ENCODE data around the gene LRRC30. TPM values are rescaled to one million over a fixed set of nuclear protein-coding genes. Genes with fewer than 3 reads are reported as not detected.
"Not testable (repeated sequence)": the region's sequence is repeated elsewhere in the genome, so short reads cannot be mapped to it uniquely, and the experiment has no call there.

LRRC30 gene
- total RNA-seq, 1 donor from 2014 or later: not detected

- Mint-ChIP-seq H3K27ac (no peak overlapping the region), H3K27me3 (ENCODE audit: insufficient read depth, low read depth) (peaks cover 2% of the 10 kb centered on the region), H3K36me3 (no peaks in the 10 kb centered on the region), H3K4me1 (peaks cover 49% of the 10 kb centered on the region), H3K9me3 (no peaks in the 10 kb centered on the region), H3K4me3 (no peak overlapping the region)
- Histone ChIP-seq H3K9me3 (ENCODE audit: low read depth) (no peaks in the 10 kb centered on the region), H3K36me3 (no peaks in the 10 kb centered on the region), H3F3A (ENCODE audit: low read depth) (peaks cover 17% of the 10 kb centered on the region), H3K27me3 (no peaks in the 10 kb centered on the region), H4K20me1 (ENCODE audit: low read depth) (no peaks in the 10 kb centered on the region), H3K9ac (no peak overlapping the region), H3K4me1 (peaks cover 32% of the 10 kb centered on the region), H3K4me2 (no peak overlapping the region), H3K4me3 (no peak overlapping the region), H2AFZ (replicated peaks) (no peak overlapping the region), H3K79me2 (ENCODE audit: low read depth) (no peaks in the 10 kb centered on the region), H3K27ac (no peak overlapping the region)
- TF ChIP-seq EZH2phosphoT487 (IDR thresholded peaks at IDR 0.05) (no peak), CTCF (IDR thresholded peaks at IDR 0.05) (no peak), EZH2 (IDR thresholded peaks at IDR 0.05) (no peak)
- no peak for DNase-seq (ENCODE audit: low spot score)
These were observed 28.7 kb upstream of the LRRC30 start for GRCh38 chr18:7202169-7202568.

- not testable (repeated sequence) for H3K9me3 ChIP-seq (ENCODE audit: low read depth); H3K4me2 ChIP-seq; H3K27me3 ChIP-seq; H4K20me1 ChIP-seq (ENCODE audit: low read depth); H3K9ac ChIP-seq; H3K4me3 Mint-ChIP-seq; H3K36me3 ChIP-seq; DNase-seq (ENCODE audit: low spot score); H3K9me3 Mint-ChIP-seq; H3K4me3 ChIP-seq; H3K27ac ChIP-seq; H3K27me3 Mint-ChIP-seq (ENCODE audit: insufficient read depth, low read depth); H3K79me2 ChIP-seq (ENCODE audit: low read depth); H3K36me3 Mint-ChIP-seq; H2AFZ ChIP-seq (replicated peaks)
- Mint-ChIP-seq H3K4me1 (peaks cover 61% of the 10 kb centered on the region), H3K27ac (peak overlapping the region; percentile 63)
- H3F3A ChIP-seq (ENCODE audit: low read depth): peaks cover 27% of the 10 kb centered on the region
- H3K4me1 ChIP-seq: peaks cover 41% of the 10 kb centered on the region
These were observed 27.3 kb upstream of the LRRC30 start for GRCh38 chr18:7203601-7204000.

GRCh38 chr18:7205346-7205745 lies 25.5 kb upstream of the LRRC30 start:
- Mint-ChIP-seq H3K4me1 (peaks cover 61% of the 10 kb centered on the region), H3K4me3 (no peak overlapping the region), H3K27ac (no peak overlapping the region), H3K27me3 (ENCODE audit: insufficient read depth, low read depth) (peaks cover under 1% of the 10 kb centered on the region), H3K9me3 (no peaks in the 10 kb centered on the region), H3K36me3 (no peaks in the 10 kb centered on the region)
- Histone ChIP-seq H3F3A (ENCODE audit: low read depth) (peaks cover 27% of the 10 kb centered on the region), H4K20me1 (ENCODE audit: low read depth) (no peaks in the 10 kb centered on the region), H3K4me2 (no peak overlapping the region), H3K4me1 (peaks cover 41% of the 10 kb centered on the region), H3K27ac (no peak overlapping the region), H3K4me3 (no peak overlapping the region), H3K36me3 (no peaks in the 10 kb centered on the region), H3K79me2 (ENCODE audit: low read depth) (no peaks in the 10 kb centered on the region), H3K9ac (no peak overlapping the region), H2AFZ (replicated peaks) (no peak overlapping the region), H3K9me3 (ENCODE audit: low read depth) (no peaks in the 10 kb centered on the region), H3K27me3 (no peaks in the 10 kb centered on the region)
- DNase-seq (ENCODE audit: low spot score): no peak
- no peak for TF ChIP-seq EZH2phosphoT487 (IDR thresholded peaks at IDR 0.05)
- no peak for TF ChIP-seq EZH2 (IDR thresholded peaks at IDR 0.05)
- TF ChIP-seq CTCF (IDR thresholded peaks at IDR 0.05): no peak

- H3K9me3 Mint-ChIP-seq: no peaks in the 10 kb centered on the region
These were observed 24.7 kb upstream of the LRRC30 start for GRCh38 chr18:7206217-7206616.

More at GRCh38 chr18:7206217-7206616, 24.7 kb upstream of the LRRC30 start:
- peak overlapping the region; percentile 83 for H3K27ac Mint-ChIP-seq
- no peak for DNase-seq (ENCODE audit: low spot score)
- H3K9ac ChIP-seq: no peak overlapping the region
- H2AFZ ChIP-seq (replicated peaks): peak overlapping the region; percentile 93
- no peaks in the 10 kb centered on the region for H3K9me3 ChIP-seq (ENCODE audit: low read depth)
- H3K4me1 Mint-ChIP-seq: peaks cover 58% of the 10 kb centered on the region
- TF ChIP-seq EZH2phosphoT487 (IDR thresholded peaks at IDR 0.05) (no peak), CTCF (IDR thresholded peaks at IDR 0.05) (no peak), EZH2 (IDR thresholded peaks at IDR 0.05) (no peak)
- H3F3A ChIP-seq (ENCODE audit: low read depth): peaks cover 27% of the 10 kb centered on the region
- no peak overlapping the region for H3K4me3 Mint-ChIP-seq
- no peak overlapping the region for H3K27ac ChIP-seq
- no peaks in the 10 kb centered on the region for H3K27me3 ChIP-seq
- no peak overlapping the region for H3K4me3 ChIP-seq
- H4K20me1 ChIP-seq (ENCODE audit: low read depth): no peaks in the 10 kb centered on the region
- H3K27me3 Mint-ChIP-seq (ENCODE audit: insufficient read depth, low read depth): peaks cover 3% of the 10 kb centered on the region
- no peaks in the 10 kb centered on the region for H3K79me2 ChIP-seq (ENCODE audit: low read depth)
- peaks cover 41% of the 10 kb centered on the region for H3K4me1 ChIP-seq
- no peak overlapping the region for H3K4me2 ChIP-seq
- no peaks in the 10 kb centered on the region for H3K36me3 Mint-ChIP-seq
- no peaks in the 10 kb centered on the region for H3K36me3 ChIP-seq
